GM19240 (cell line): ENCODE results near the gene RAB27B.

ENCODE experiments used
- DNase-seq: peaks from one replicate; pipeline ENCODE4 v3.0.0; 2011; ENCODE audit warnings: low spot score; ENCODE audit not compliant: insufficient read length

The RAB27B gene

GRCh38 chr18:54906331-54907185 is 78.3 kb downstream of the RAB27B start:
- no peak for DNase-seq

DNA sequence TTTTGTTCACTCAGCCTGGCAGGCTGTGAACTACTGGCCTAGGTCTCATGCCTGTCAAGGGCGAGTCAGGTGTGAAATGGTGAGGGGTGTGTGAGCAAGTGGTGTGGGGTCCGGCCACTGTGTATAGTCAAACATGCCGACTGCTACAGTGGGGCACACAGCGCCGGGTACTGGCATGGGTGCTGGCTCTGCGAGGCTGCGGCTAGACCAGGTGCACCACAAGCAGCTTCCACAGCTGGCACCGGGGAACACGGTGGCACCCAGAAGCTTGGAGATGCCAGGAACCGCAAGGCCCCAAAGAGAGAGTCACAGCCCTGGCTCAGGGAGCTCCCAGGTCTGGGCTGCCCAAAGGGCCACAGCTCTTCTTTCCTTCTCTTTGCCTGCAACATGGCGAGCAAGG is 81.3 kb downstream of the RAB27B start:
- DNase-seq, result no peak

- no peak for DNase-seq
These were observed 82.1 kb downstream of the RAB27B start for GRCh38 chr18:54910161-54910919.

DNA sequence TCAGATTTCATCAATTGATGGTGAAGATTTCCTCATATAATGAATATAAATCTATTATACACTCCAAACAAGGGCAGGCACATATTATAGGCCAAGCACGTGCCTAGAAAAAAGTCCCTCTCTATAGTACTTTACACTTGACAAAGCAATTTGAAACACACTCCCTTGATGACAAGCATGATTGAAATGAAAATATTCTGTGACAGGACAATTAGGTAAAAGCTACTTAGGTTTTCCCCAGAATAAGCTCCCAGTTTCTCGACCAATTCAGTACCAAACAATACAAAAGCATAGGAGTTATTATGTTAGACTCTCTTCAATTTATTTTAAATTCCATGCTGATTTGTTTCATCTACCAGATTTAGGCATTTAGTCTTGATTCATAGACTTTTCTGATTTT is 83.3 kb downstream of the RAB27B start:
- DNase-seq, result no peak

DNA sequence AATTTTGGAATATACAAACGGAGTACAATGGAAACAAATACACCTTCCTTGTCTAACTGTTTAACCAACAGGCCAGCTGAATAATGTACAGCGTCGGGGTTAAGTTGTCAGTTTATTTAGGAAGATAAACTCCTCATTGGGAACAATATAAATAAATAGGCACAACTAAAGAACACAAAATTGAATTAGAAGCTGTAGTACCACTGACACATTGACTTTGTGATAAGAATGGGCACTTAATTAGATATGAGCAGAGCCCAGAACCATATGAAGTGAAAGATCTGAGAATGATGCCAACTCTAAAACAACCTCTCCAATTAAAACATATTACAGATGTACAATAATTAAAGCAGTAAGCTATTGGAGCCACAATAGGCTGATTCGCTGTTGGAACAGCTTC is 86.5 kb downstream of the RAB27B start:
- DNase-seq, result no peak

DNA sequence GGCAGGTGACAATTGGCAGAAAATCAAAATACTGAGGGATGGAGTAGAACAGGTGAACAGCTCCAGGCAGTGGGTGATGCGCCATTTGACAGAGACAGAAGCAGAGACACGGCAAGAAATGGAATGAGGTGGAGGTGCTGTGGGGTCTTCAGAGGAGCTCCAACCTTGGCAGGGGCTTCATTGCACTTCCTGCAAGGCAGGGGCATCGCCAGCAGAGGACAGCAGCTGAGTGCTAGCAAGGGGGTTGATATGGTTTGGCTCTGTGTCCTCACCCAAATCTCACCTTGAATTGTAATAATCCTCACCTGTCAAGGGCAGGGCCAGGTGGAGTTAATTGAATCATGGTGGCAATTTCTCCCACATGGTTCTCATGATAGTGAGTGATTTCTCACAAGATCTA is 88.2 kb downstream of the RAB27B start:
- no peak for DNase-seq

DNA sequence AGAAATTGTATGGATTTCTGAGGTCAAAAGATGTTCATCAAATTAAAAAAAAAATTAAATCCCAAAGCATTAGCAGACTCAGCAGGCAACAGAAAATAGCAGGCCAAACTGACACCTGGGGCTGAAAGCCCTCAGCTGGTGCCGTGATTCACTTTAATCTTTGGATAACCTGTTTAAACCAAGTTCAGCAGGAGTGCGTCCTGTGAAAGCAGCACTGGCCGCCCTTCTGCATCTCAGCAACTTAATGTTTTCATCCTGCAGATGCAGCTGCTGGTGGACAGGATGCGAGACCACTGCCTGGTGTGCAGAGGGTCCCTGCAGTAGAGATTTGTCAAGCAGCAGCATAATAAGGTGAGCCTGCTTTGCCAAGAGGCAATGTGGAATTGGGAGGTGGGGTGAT is 89.8 kb downstream of the RAB27B start:
- no peak for DNase-seq

DNA sequence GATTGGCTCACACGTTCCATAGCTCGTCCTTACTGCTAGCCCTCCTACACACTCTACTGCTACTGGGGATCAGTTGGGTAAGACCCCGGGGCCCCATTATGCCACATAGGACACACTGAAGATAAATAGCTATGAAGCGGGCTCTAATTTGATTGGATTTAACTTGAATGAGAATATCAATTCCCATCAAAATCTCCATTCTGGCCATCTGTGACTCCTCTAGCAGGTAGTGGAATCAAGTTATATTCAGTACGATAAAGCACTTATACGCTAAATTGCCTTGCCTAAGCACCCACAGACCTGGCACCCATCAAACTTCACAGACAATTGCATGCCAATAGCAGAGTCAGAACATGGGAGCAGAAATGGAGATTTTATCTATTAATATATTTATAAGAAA is 91.1 kb downstream of the RAB27B start:
- no peak for DNase-seq

DNA sequence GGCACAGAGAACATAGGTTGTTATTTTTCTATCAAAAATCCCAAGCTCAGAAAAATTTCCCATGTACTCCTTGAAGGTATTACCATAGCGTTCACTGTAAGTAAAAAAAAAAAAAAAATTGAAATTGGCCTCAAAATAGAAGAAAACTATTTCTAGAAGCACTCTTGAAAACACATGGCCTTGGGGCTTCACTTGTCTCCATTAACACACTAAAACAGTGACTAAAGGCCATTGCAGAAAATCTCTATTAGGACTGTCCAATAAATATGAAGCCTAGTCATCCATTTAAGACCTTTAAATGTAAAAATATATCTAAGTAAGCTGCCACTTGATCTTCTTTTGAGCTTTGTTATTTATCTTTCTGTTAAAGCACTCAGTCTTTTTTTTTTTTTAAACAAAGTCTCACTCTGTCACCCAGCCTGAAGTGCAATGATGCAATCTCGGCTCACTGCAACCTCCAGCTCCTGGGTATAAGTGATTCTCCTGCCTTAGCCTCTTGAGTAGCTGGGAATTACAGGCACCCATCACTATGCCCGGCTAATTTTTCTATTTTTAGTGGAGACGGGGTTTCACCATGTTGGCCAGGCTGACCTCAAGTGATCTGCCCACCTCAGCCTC is 95.2 kb downstream of the RAB27B start:
- DNase-seq, result no peak

DNA sequence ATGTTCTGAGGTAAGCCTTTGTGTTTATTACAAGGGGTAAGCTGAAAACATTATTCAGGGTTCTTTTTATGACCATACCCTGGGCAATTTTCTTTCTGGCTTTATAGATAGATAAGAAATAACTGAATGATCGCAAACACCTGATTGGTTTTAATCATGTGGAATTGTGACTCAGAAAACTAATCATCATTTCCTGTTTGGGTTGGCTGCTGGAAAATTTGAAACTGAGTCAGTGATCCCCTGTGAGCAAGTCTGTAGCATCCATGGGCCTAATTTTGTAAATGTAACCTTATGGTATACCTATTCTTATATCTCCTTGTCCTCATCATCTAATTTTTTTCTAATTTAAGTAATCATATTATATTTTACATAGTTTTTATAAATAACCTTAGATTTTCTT is 96.7 kb downstream of the RAB27B start:
- no peak for DNase-seq

DNA sequence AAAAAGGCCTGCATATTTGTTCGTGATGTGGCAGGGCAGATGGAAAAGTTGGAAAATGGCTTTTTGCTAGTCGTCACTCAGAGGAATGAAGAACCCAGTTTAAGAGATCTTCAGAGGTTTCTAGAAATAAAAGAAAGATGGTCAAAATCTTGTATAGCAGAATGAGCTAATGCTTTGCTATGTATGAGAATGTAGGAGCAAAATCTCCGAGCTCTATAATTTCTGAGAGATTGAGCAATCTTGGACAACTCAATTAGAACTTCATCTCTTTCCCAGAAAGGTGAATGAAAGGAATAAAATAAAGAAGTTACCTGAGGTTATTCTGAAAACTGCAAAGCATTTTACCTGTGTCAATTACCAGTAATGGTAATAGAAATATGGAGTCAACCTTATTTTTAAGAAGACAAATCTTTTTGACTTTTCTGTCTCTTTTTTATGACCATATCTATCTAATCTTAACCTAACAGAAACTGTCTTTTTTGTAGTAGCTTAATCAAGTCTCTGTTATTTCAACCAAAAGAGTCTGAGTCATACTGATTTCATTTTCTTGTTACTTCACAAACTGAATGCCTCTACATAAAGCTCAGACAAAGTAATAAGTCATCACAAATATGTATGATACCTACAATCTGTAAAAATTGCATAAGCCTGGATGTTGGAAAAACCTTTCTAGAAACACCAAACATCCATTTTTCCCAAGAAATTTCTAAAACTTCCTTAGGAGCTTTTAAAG is 98.5 kb downstream of the RAB27B start:
- DNase-seq, result no peak

DNA sequence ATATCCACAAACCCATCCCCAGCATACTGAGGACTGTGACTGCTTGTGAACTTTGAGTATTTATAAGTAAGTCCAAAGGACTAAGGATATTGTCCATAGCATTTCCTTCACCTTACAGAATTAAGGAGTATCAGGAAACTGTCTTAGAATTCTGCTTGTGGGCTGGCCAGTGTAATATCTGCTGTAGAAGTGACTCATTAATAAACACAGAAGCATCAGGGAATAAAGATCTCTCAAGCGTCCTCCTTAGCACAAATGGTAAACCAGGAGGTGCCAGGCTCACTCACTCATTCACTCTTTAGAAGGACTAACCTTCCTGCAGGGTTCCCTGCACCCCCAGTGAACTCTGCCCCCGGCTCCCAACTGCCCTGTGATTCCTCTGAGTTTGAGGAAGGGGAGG is 100.0 kb downstream of the RAB27B start:
- no peak for DNase-seq

GRCh38 chr18:54931152-54931551 is 102.9 kb downstream of the RAB27B start:
- DNase-seq, result no peak

GRCh38 chr18:54932472-54932871 is 104.2 kb downstream of the RAB27B start:
- DNase-seq, result no peak

DNA sequence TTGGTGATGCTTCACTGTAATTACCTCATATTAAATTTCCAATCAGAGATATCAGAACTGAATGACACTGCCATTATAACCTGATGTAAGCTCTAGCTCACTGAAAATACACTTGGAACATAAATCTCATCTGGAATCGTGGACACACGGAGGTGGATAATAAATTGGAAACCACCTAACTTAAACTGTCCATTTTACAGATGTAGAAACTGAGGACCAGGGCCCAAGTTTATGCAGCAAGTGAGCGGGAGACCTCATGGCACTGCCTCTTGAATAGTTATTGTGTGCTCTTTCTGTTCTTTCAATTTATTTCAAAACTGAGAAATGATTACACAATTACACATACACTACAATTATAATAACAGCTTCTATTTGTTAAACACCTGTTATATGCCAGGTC is 110.2 kb downstream of the RAB27B start:
- no peak for DNase-seq

- no peak for DNase-seq
These were observed 111.2 kb downstream of the RAB27B start for GRCh38 chr18:54939361-54939917.

GRCh38 chr18:54942144-54942543 is 113.9 kb downstream of the RAB27B start:
- DNase-seq, result no peak

- no peak for DNase-seq
These were observed 114.3 kb downstream of the RAB27B start for GRCh38 chr18:54942569-54942968.
